Measurements from ENCODE around the gene TOM1L2.

DNA sequence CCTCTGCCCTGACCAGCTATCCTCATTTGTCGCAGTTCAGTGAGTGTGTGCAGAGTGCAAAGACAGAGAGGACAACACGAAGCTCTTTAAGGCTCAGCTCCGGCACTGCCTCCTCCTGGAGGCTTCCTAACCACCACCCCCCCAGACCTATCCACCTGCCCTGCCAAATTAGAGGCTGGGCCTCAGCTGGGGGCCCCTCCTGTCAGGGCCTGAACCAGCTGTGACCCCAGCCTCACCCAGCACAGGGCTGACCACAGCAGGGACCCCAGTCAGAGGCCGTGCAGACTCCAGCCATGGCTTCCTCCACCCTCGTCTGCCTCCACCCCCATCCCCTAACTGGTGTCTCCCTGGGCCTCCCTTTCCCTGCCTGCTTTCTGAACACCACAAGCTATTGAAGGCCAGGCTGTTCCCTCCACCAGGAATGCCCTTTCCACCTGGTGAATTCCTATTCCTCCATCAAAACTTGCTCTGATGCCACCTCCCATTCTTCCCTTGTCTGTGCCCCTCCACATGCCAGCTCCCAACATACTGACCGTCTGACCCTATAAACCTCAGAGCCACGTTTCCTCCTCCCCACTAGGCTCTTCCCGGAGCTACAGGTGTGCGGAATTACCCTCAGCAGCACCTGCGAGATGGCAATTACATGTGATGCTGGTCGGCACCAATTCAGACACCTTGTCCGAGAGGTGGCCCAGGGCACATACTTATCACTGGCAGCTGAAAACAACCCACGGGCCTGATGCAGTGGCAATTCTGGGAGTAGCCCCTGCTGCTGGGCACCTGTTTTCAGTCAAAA is 144.2 kb downstream of the TOM1L2 start:
- TF ChIP-seq, protein P1, sequence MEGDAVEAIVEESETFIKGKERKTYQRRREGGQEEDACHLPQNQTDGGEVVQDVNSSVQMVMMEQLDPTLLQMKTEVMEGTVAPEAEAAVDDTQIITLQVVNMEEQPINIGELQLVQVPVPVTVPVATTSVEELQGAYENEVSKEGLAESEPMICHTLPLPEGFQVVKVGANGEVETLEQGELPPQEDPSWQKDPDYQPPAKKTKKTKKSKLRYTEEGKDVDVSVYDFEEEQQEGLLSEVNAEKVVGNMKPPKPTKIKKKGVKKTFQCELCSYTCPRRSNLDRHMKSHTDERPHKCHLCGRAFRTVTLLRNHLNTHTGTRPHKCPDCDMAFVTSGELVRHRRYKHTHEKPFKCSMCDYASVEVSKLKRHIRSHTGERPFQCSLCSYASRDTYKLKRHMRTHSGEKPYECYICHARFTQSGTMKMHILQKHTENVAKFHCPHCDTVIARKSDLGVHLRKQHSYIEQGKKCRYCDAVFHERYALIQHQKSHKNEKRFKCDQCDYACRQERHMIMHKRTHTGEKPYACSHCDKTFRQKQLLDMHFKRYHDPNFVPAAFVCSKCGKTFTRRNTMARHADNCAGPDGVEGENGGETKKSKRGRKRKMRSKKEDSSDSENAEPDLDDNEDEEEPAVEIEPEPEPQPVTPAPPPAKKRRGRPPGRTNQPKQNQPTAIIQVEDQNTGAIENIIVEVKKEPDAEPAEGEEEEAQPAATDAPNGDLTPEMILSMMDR (IDR thresholded peaks at IDR 0.05; ENCODE audit: insufficient read depth, low read length) = no peak
- TF ChIP-seq, protein P2, sequence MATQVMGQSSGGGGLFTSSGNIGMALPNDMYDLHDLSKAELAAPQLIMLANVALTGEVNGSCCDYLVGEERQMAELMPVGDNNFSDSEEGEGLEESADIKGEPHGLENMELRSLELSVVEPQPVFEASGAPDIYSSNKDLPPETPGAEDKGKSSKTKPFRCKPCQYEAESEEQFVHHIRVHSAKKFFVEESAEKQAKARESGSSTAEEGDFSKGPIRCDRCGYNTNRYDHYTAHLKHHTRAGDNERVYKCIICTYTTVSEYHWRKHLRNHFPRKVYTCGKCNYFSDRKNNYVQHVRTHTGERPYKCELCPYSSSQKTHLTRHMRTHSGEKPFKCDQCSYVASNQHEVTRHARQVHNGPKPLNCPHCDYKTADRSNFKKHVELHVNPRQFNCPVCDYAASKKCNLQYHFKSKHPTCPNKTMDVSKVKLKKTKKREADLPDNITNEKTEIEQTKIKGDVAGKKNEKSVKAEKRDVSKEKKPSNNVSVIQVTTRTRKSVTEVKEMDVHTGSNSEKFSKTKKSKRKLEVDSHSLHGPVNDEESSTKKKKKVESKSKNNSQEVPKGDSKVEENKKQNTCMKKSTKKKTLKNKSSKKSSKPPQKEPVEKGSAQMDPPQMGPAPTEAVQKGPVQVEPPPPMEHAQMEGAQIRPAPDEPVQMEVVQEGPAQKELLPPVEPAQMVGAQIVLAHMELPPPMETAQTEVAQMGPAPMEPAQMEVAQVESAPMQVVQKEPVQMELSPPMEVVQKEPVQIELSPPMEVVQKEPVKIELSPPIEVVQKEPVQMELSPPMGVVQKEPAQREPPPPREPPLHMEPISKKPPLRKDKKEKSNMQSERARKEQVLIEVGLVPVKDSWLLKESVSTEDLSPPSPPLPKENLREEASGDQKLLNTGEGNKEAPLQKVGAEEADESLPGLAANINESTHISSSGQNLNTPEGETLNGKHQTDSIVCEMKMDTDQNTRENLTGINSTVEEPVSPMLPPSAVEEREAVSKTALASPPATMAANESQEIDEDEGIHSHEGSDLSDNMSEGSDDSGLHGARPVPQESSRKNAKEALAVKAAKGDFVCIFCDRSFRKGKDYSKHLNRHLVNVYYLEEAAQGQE (IDR thresholded peaks at IDR 0.05; ENCODE audit: insufficient replicate concordance, low read depth) = no peak
